Stimulated activated CD8-positive, alpha-beta memory T cell treated with anti-CD3 and anti-CD28 coated beads, Interleukin-15, amount 100 ng/mL, for 1 hour (primary cell): Measurements from ENCODE around the gene DCBLD1.

Experiments
- DNase-seq: peaks from one replicate; pipeline ENCODE4 v3.0.0-alpha.2; 2020; ENCODE audit warnings: low read depth

DCBLD1 gene

DNA sequence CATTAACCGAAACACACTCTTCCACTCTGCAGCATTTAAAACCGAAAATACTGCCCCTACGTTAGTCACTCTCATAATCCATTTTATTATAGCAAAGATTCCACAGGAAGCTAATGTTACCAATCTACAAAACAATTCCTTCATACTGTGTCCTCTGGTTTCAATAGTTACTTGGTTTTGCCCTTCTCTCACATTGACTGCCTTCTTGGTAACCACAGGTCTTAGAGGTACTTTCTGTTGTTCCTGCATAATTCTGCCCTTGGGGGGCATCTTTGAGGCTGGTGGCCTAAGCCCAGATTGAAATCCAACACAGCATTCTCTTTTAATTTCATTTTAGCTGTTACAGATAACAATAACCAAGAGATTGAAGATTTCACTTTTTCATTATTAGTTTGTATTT lies 9.8 kb upstream of the DCBLD1 start:
- no peak for DNase-seq

DNA sequence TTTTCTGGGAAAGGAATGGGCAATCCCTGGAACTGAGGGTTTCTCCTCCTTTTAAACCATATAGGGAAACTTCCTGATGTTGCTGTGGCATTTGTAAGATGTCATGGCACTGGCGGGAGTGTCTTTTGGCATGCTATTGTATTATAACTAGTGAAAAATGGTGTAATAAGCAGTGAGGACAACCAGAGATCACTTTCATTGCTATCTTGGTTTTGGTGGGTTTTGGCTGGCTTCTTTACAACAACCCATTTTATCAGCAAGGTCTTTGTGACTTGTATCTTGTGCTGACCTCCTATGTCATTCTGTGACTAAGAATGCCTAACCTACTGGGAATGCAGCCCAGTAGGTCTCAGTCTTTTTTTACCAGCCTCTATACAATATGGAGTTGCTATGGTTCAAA lies 9.1 kb upstream of the DCBLD1 start:
- DNase-seq: no peak

DNA sequence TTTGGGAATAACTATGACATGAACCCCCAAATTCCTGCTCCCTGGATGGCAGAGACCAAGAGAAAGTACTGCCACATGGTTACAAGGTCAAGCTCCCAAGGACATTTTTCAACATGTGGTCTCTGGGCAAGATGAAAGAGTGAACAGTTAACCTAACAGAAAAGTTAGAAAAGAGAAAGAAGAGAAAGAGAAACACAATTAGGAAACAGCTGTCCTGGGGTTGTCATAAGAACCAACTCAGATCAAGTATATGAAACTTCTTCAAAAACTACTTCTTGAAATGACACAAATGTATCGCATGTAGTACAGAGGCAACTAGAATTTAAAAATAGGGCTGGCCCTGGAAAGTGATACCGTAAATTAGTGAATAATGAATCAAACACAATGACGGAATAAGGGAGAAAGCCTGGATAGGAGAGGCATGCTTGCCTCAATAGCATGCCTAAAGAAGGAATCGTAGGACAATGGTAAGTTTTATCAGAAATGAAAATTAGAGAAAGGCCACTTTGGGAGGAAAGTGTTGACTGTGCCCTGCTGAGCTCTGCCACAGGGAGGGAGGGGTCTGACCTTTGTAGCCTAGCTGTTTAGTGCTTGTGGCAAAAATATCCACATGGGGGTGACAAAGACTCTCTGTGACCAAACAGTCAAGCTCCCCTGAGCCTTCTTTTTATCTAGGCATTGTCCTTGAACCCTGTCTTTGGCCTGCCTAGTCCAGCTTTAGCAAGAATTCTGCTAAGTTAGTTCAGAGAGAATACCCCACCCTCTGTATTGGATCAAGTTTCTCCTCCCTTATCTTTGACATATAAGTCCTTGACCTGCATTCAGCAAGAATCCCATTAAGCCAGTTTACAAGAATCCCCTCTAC lies 4.3 kb upstream of the DCBLD1 start:
- no peak for DNase-seq

DNA sequence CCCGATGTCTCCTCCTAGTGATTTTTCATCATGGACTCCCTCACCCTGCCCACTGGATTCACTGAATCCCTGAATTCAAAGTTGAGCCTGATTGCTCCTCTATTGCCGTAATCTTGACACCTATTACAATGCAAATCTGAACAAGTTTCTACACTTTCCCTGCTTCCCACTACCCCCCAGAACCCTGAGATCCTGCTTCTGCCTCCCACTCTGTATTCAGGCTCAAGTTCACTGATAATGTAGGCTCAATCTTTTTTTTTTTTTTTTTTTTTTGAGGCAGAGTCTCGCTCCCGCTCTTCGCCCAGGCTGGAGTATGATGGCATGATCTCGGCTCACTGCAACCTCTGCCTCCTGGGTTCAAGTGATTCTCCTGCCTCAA lies 3.6 kb upstream of the DCBLD1 start:
- no peak for DNase-seq

- DNase-seq: no peak
Measured at GRCh38 chr6:117480651-117481050, 1.8 kb upstream of the DCBLD1 start.

- DNase-seq: no peak
Measured at GRCh38 chr6:117481278-117481925, 1.1 kb upstream of the DCBLD1 start.

DNA sequence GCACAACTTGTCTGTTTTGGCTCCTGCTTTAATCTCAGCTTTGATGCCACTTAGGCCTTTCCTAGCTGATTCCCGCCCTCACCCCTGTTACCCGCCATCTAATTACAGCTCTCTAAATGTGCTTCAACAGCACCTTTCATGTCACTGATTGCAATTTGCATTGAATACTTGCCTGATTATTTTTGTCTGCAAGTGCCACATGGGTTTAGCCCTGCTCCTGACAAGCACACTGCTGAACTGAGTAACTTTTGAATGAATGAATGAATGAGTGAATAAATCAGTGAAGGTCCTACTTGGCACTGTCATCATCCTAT lies 591 bp upstream of the DCBLD1 start:
- DNase-seq: no peak

- no peak for DNase-seq
Measured at GRCh38 chr6:117483004-117483644, 650 bp downstream of the DCBLD1 start.

DNA sequence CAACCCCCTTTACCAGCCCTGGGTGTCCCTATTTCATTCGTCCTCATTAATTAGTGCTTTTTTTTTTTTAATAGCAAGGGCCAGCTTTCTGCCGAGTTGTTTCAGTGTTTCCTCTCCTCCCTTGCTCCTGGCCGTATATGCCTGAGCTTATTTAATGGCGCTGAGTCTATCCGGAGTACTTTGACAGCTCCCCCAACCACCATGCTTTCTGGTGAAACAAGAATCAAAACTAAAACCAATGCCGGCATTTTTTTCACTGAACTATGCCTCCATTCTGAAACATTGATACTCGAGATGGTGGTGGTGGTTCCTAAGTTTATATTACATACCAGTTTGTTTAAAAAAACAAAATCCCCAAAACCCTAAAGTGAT lies 1.2 kb downstream of the DCBLD1 start:
- DNase-seq: no peak

DNA sequence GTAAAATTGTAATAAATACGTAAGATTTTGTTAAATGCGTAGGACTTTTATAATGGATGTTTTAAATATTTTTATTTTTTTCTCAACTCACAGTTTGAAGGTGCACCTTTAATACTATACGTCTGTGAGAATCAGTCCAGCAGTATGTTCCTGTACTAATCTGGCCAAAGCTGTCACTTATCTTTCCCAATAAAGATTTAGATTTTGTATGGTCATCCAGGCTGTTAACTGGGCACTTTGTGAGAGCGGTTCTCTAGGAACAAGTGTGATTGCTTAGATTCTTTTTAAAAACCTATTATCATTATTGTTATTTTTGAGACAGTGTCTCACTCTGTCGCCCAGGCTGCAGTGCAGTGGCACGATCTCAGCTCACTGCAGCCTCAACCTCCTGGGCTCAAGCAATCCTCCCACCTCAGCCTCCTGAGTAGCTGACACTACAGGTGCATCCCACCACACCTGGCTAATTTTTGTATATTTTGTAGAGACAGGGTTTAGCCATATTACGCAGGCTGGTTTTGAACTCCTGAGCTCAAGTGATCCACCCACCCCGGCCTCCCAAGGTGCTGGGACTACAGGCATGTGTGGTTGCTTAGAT lies 1.7 kb downstream of the DCBLD1 start:
- no peak for DNase-seq

DNA sequence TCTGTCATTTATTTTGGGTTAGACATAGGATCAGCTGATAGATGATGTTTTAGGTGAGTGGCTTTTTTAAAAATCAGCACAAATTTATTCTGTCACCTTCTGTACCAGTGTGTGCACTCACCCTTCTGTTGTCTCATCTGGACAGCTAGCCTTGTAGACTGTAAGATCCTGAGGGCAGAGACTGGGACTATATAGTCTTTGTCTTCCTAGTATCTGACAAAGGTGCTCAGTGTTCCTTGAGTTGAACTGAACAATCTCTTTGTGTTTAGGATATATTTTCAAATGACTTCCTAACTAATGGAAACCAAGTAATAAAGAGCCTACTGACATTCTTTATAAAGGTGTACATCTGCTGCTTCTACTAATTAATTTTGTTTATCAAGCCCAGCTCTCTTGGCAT lies 3.0 kb downstream of the DCBLD1 start:
- no peak for DNase-seq

GRCh38 chr6:117487821-117488220 lies 5.3 kb downstream of the DCBLD1 start:
- no peak for DNase-seq

GRCh38 chr6:117489003-117489402 lies 6.5 kb downstream of the DCBLD1 start:
- DNase-seq: no peak

- DNase-seq: no peak
Measured at GRCh38 chr6:117491916-117492315, 9.4 kb downstream of the DCBLD1 start.

DNA sequence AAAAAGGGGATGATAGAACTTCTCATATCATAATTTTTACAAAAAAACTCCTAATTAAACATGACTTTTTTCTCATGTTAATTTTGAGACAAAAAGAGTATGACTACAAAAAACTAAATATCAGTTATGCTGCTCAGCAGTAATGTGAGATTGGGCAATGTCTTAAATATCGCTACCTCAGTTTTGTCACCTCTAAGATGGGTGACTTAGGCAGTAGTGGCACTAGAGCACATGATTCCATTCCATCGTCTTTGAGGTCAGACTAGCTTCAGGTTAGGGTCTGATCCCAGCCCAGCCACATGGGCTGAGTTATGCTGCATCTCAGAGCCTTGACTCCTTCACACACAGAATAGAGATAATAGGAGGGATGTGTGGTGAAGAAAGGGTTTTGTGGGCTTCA lies 11.0 kb downstream of the DCBLD1 start:
- DNase-seq: no peak

DNA sequence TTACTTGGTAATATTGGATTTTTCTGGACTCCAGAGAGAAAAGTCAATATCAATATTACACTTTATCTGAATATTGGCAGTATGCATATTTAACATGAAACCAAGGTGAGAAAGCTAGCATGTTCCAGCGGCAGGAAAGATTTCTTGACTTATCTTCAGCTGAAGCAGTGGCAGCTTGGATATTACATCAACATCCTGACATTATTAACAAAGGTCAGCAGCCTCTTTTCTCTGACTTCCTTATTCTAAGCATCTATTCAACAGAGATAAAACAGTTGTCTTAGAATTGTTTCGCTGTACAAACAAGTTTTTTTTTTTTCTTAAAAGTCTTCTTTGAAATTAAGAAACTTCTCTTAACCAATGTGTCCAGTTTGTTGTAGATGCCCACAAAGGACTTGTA lies 11.8 kb downstream of the DCBLD1 start:
- DNase-seq: no peak

DNA sequence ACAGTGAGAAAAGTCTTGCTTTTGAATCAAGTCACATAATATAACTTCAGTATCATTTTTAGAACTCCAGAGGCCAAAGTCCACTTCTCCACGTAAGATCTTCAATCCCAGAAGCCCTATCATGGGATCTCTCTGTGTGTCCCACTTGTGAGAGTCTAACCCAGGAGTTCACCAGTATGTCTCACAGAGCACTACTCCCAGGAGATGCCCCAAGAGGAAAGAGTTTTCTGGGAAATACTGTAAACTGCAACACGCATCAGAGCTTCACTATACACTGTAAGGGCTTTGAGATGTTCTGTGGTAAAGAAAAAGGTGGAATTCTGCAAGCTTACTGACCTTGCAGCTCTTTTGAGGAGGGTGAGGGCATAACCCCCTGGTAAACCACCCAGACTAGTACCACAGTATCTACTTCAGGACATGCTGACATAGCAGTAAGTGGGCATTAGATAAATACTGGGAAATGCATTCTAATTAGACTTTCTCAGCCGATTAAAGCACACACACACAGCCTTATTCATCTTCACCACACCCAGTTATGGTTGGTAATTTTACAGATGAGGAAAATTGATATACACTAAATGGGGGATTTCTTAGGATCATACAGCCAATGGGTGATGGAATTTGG lies 12.3 kb downstream of the DCBLD1 start:
- DNase-seq: no peak

DNA sequence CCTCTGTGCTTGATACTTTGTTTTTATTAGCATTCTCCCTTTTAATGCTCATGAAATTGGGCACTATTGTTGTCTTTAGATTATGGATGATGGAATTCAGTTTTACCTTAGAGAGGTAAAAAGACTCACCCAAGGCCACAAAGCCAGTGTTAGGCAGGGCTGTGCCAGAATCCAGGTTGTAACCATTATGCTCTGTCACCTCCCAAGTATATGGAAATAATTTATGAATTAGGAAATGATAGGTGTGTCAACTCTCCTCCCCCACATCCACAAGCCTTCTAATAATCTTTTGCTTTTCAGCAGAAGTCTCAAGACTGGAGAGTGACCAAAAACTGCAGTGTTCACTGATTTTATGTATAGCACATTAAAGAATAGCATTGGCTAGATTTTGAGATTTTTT lies 13.0 kb downstream of the DCBLD1 start:
- no peak for DNase-seq

- no peak for DNase-seq
Measured at GRCh38 chr6:117495869-117496268, 13.4 kb downstream of the DCBLD1 start.

GRCh38 chr6:117496383-117496990 lies 14.0 kb downstream of the DCBLD1 start:
- no peak for DNase-seq

DNA sequence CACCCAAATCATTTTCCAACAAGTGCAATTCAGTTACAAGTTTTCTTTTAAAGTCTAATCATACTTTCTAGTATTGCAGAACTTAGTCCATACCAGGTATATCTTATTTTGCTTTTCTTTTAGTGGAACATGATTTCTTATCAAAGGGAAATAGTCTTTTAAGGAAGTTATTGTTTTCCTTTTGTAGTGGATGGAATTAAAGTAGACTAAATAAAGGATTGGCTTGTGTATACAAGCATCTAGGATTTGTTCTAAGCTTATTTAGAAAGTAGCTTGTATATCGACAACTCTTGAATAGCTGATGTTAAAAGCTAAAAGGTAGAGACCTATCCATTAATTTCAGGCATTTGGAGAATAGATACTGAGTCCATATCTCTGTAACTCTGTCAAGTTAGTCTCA lies 14.8 kb downstream of the DCBLD1 start:
- no peak for DNase-seq

DNA sequence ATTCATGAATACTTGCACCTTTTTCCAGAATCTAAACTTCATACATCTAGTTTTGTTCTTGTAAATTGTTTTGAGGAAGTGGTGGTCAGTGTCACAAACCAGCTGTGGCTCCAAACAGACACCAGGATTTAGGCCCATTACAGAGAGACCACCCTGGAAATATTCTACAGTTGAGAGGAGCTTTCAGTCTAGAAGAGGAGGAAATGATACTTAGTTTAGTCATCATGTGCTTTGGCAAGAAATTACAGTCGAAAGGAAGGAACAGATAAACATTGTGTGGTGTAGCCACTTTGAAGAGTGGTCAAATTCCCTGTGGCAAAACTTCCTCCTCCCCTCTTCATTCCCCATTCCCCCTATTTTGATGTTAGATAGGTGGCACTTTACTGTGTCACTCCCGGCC lies 15.7 kb downstream of the DCBLD1 start:
- no peak for DNase-seq
